IMR-90 (cell line): ENCODE data around the gene MIA2.
"Not testable (repeated sequence)": the region's sequence is repeated elsewhere in the genome, so short reads cannot be mapped to it uniquely, and the experiment has no call there.

Experiments used
- CTCF ChIP-seq: conservative IDR thresholded peaks from 2 replicates; pipeline ENCODE4 v1.5.1; 2012; ENCODE audit warnings: mild to moderate bottlenecking, low read depth, low read length, improper control_type of control experiment
- POLR2A ChIP-seq: IDR thresholded peaks from 2 replicates; pipeline ENCODE4 v1.6.1; 2012; ENCODE audit warnings: mild to moderate bottlenecking, low read depth, low read length
- RAD21 ChIP-seq: IDR thresholded peaks from 2 replicates; pipeline ENCODE4 v1.6.1; 2012; ENCODE audit warnings: low read length, improper control_type of control experiment

GRCh38 chr14:39262214-39262613 lies 28.5 kb downstream of the MIA2 start:
- not testable (repeated sequence) for TF ChIP-seq CTCF, RAD21, POLR2A
